ENCODE results near the gene C19orf67. TPM values are rescaled to one million over a fixed set of nuclear protein-coding genes. Genes with fewer than 3 reads are reported as not detected.

The C19orf67 gene
- total RNA-seq, 4 donors from 2014 or later, result not detected

GRCh38 chr19:14120497-14120780 is 34.9 kb upstream of the C19orf67 start:
- 93% methylated on average over 7 of the region's 7 CpGs for WGBS
- Histone ChIP-seq H3K9me3 (no peaks in the 10 kb centered on the region), H3K4me1 (peaks cover 35% of the 10 kb centered on the region), H3K4me3 (no peak overlapping the region), H3K27me3 (no peaks in the 10 kb centered on the region), H3K27ac (no peak overlapping the region), H3K36me3 (no peaks in the 10 kb centered on the region)
- TF ChIP-seq POLR2AphosphoS5 (IDR thresholded peaks at IDR 0.05), result no peak
- no peak for TF ChIP-seq EP300 (IDR thresholded peaks at IDR 0.05)
- TF ChIP-seq, protein P1, sequence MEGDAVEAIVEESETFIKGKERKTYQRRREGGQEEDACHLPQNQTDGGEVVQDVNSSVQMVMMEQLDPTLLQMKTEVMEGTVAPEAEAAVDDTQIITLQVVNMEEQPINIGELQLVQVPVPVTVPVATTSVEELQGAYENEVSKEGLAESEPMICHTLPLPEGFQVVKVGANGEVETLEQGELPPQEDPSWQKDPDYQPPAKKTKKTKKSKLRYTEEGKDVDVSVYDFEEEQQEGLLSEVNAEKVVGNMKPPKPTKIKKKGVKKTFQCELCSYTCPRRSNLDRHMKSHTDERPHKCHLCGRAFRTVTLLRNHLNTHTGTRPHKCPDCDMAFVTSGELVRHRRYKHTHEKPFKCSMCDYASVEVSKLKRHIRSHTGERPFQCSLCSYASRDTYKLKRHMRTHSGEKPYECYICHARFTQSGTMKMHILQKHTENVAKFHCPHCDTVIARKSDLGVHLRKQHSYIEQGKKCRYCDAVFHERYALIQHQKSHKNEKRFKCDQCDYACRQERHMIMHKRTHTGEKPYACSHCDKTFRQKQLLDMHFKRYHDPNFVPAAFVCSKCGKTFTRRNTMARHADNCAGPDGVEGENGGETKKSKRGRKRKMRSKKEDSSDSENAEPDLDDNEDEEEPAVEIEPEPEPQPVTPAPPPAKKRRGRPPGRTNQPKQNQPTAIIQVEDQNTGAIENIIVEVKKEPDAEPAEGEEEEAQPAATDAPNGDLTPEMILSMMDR (IDR thresholded peaks at IDR 0.05), result no peak
- no peak for TF ChIP-seq POLR2A (IDR thresholded peaks at IDR 0.05)
- DNase-seq (ENCODE audit: low spot score in 2 of 2), result peak in 1 of 2 donors; percentile 66

DNA sequence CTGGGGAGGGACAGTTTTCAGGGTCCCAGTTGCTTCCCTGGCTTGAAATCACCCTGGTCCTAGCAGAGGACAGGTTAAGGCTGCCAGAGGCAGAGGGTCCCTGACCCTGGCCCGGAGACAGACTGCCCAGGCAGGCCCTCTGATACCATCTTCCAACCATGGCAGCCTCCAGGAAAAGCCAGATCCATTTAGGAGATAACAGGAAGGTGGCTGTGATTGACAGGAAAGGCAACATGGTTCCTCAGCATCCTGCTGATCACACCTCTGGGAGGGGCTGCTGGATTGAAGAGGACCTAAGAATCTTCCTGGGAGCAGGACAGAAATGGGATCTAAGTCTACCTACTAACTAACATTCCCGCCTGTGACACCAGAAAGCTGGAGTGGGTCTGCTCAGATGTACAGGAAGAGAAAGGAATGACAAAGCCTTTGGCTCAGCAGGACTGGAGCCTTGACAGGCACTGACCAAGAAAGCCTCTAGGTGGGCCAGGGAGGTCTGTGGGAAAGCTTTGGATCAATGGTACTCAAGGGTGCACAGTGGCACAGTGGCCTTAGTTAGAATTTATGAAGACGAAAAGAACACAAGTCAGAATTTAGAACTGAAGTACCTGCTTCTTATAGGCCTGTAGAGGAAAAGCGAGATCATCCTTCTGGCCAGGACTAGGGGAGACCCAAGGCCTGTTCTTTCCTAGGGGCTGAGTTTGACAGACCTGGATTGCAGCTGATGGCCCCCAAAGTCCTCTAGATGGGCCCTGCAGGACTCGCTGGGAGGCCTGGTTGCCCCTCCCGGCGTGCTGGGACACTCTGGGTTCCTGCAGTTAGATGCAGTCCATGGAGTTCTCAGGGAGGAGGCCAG is 34.3 kb upstream of the C19orf67 start:
- TF ChIP-seq POLR2A (IDR thresholded peaks at IDR 0.05), result no peak
- TF ChIP-seq, protein P1 (IDR thresholded peaks at IDR 0.05), result no peak
- TF ChIP-seq EP300 (IDR thresholded peaks at IDR 0.05), result no peak
- no peak for TF ChIP-seq POLR2AphosphoS5 (IDR thresholded peaks at IDR 0.05)
- Histone ChIP-seq H3K4me3 (no peak overlapping the region), H3K27me3 (no peaks in the 10 kb centered on the region), H3K9me3 (no peaks in the 10 kb centered on the region), H3K27ac (peak overlapping the region; percentile 98), H3K4me1 (peaks cover 40% of the 10 kb centered on the region), H3K36me3 (no peaks in the 10 kb centered on the region)
- DNase-seq (ENCODE audit: low spot score in 2 of 2), result no peak
- 93% methylated on average over 7 of the region's 7 CpGs for WGBS

DNA sequence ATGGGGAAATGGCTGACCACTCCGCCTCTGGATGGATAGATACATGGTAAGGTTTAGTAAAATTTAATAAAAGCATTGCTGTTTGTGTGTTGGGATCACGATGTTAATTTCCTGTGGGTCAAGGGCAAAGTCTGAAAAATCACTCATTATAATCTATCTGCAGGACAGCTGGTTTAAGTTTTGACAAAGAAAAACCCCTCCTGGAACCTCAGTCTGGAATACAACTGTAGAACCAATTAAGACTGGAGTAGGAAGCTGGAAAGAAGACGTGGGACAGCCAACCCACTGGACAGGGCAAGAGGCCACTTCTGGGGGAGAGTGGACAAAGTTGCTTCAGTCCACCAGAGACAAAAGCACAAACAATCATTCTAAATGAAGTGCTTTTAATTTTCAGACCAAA is 33.6 kb upstream of the C19orf67 start:
- Histone ChIP-seq H3K27ac (peak overlapping the region; percentile 98), H3K4me3 (peak overlapping the region; percentile 89), H3K27me3 (no peaks in the 10 kb centered on the region), H3K9me3 (no peaks in the 10 kb centered on the region), H3K36me3 (no peaks in the 10 kb centered on the region), H3K4me1 (peaks cover 47% of the 10 kb centered on the region)
- DNase-seq (ENCODE audit: low spot score in 2 of 2), result no peak
- WGBS, result 67% methylated on average over 3 of the region's 3 CpGs
- no peak for TF ChIP-seq EP300 (IDR thresholded peaks at IDR 0.05)
- TF ChIP-seq POLR2A (IDR thresholded peaks at IDR 0.05), result no peak
- TF ChIP-seq, protein P1 (IDR thresholded peaks at IDR 0.05), result no peak
- TF ChIP-seq POLR2AphosphoS5 (IDR thresholded peaks at IDR 0.05), result no peak

DNA sequence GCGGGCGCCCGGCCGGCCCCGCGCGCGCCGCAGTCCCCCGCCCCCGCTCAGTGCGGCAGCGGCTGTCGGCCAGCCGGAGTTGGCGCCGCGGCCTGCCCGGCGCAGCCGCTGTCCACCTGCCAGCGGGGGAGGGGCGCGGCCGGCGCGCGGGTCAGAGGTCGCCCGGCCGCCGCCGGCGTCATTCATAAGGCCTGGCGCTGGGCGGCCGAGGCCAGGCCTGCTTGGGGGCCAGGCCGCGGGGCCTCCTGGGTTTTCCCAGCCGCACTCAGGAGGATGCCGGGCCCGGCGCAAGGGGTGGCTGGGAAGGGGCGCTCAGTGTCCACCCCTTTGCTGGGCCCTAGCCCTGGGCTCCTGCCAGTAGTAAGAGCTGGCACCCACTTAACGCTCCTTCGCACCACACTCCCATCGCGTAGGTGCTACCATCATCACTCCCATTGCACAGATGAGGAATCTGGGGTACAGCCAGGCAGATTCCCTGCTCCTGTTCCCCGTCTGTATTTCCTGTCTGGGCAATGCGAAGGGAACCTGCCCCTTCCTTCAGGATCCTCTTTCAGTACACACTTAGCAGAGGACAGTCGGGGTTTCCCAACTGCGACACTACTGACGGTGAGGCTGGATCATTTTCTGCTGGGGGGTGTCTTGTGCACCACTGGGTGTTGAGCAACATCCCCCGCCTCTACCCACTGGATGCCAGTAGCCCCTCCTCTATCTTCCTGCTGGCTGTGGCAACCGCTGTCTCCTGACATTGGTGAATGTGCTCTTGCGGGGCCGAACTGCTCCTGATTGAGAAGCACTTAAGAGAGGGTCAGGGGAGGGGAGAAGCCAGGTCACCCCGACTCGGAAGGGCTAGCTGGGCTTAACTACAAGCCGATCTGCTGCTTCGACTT is 32.8 kb upstream of the C19orf67 start:
- no peaks in the 10 kb centered on the region for H3K27me3 ChIP-seq
- H3K4me1 ChIP-seq, result peaks cover 54% of the 10 kb centered on the region
- H3K4me3 ChIP-seq, result peak overlapping the region; percentile 89
- H3K9me3 ChIP-seq, result no peaks in the 10 kb centered on the region
- WGBS, result 4% methylated on average over 13 of the region's 61 CpGs
- H3K36me3 ChIP-seq, result no peaks in the 10 kb centered on the region
- H3K27ac ChIP-seq, result peak overlapping the region; percentile 98
- TF ChIP-seq EP300 (IDR thresholded peaks at IDR 0.05), result no peak
- peak in 1 of 2 donors; percentile 51 for TF ChIP-seq POLR2A (IDR thresholded peaks at IDR 0.05)
- peak in 2 of 3 donors; percentile 73 to 79 for TF ChIP-seq POLR2AphosphoS5 (IDR thresholded peaks at IDR 0.05)
- TF ChIP-seq, protein P1 (IDR thresholded peaks at IDR 0.05), result no peak
- peak; percentile 93 to 95 for DNase-seq (ENCODE audit: low spot score in 2 of 2)

GRCh38 chr19:14117668-14118164 is 32.1 kb upstream of the C19orf67 start, which contains the start of gene PRKACA:
TSS of gene PRKACA (minus strand) at chr19:14117762. CDS start at chr19:14117547, 215 bp downstream.
- peaks cover 61% of the 10 kb centered on the region for H3K4me1 ChIP-seq
- DNase-seq (ENCODE audit: low spot score in 2 of 2), result peak; percentile 98 to 99
- WGBS, result no CpG with 5 or more reads among the region's 67 CpGs

More at GRCh38 chr19:14117668-14118164, 32.1 kb upstream of the C19orf67 start, which contains the start of gene PRKACA:
- no peaks in the 10 kb centered on the region for H3K27me3 ChIP-seq
- no peaks in the 10 kb centered on the region for H3K9me3 ChIP-seq
- H3K36me3 ChIP-seq, result no peaks in the 10 kb centered on the region
- TF ChIP-seq, protein P1 (IDR thresholded peaks at IDR 0.05), result no peak
- TF ChIP-seq POLR2AphosphoS5 (IDR thresholded peaks at IDR 0.05) (peak; percentile 33 to 83 (median 41)), EP300 (IDR thresholded peaks at IDR 0.05) (no peak), POLR2A (IDR thresholded peaks at IDR 0.05) (no peak)
- H3K4me3 ChIP-seq, result peak within 1 kb of the TSS; percentile 89
- peak within 1 kb of the TSS; percentile 98 for H3K27ac ChIP-seq
